Measurements from ENCODE around the gene ARHGAP4.
A peak's percentile ranks its signal among the peaks of the same experiment; 100 is the strongest.

DNA sequence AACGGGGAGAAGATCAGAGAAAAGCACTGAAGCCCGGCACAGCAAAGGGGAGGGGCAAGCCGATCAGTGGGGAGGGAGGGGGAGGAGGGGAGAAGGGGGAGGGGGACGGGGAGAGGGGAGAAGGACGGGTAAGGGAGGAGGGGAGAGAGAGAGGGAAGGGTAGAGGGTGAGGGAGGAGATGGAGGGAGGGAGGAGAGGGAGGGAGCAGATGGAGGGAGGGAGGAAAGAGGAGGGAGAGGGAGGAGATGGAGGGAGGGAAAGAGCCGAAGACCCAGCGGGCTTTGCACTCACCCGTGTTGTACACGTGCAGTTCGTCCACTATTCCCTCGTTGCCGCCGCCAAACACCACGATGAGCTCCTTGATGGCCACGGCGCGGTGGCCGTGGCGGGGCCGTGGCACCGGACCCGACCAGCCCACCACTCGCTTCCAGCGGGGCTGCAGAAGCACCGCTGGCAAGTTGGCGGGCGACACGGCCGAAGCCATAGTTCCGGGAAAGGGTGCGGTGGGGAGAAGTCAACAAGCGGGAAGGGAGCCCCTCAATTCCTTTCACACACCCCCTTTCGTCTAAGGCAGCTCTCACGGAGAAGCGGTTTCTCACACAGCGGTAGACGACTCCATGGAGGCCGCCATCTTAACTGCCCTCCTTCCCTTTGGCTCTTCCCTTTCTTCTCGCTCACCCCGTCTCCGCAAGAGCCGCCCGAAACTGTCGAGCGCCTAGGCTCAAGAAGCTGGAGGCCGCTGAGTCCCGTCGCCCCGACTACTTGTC lies 44.5 kb upstream of the ARHGAP4 start:
- TF ChIP-seq MXI1 (IDR thresholded peaks at IDR 0.05; ENCODE audit: borderline replicate concordance, low read depth, low read length) (0 out of 2 replicates have a peak, but pooled peaks have one; percentile 10), BHLHE40 (IDR thresholded peaks at IDR 0.05; ENCODE audit: low read depth, low read length) (no peak), FOS (IDR thresholded peaks at IDR 0.05; ENCODE audit: low read depth, low read length) (no peak), POLR2A (IDR thresholded peaks at IDR 0.05; ENCODE audit: low read depth, low read length) (no peak), RAD21 (IDR thresholded peaks at IDR 0.05; ENCODE audit: low read length) (no peak), NFE2L2 (IDR thresholded peaks at IDR 0.05; ENCODE audit: low read depth, low read length) (no peak), CEBPB (IDR thresholded peaks at IDR 0.05; ENCODE audit: low read depth, low read length) (no peak), CHD1 (IDR thresholded peaks at IDR 0.05; ENCODE audit: low read depth, low read length) (no peak)
- TF ChIP-seq, protein P1, sequence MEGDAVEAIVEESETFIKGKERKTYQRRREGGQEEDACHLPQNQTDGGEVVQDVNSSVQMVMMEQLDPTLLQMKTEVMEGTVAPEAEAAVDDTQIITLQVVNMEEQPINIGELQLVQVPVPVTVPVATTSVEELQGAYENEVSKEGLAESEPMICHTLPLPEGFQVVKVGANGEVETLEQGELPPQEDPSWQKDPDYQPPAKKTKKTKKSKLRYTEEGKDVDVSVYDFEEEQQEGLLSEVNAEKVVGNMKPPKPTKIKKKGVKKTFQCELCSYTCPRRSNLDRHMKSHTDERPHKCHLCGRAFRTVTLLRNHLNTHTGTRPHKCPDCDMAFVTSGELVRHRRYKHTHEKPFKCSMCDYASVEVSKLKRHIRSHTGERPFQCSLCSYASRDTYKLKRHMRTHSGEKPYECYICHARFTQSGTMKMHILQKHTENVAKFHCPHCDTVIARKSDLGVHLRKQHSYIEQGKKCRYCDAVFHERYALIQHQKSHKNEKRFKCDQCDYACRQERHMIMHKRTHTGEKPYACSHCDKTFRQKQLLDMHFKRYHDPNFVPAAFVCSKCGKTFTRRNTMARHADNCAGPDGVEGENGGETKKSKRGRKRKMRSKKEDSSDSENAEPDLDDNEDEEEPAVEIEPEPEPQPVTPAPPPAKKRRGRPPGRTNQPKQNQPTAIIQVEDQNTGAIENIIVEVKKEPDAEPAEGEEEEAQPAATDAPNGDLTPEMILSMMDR (conservative IDR thresholded peaks at IDR 0.05; ENCODE audit: low read depth, low read length) = no peak
- TF ChIP-seq, protein P2, sequence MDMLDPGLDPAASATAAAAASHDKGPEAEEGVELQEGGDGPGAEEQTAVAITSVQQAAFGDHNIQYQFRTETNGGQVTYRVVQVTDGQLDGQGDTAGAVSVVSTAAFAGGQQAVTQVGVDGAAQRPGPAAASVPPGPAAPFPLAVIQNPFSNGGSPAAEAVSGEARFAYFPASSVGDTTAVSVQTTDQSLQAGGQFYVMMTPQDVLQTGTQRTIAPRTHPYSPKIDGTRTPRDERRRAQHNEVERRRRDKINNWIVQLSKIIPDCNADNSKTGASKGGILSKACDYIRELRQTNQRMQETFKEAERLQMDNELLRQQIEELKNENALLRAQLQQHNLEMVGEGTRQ (IDR thresholded peaks at IDR 0.05; ENCODE audit: low read depth, low read length) = no peak

Data from IMR-90 (cell line).